Heart right ventricle (tissue), 16 donors: ENCODE data around the gene SYT14. TPM values are rescaled to one million over a fixed set of nuclear protein-coding genes. Genes with fewer than 3 reads are reported as not detected.

ENCODE experiments used
- ATAC-seq, 8 donors: fragments of 200-7000 bp; cut with Tn5 transposase; one replicate each; pipeline ENCODE4 v1.9.1; 2020; ENCODE audit warnings: mild to moderate bottlenecking in 8 of 8, moderate library complexity in 8 of 8, moderate number of reproducible peaks in 1 of 8
- DNase-seq, 2 donors: peaks; one replicate each; pipeline ENCODE4 v3.0.0-alpha.2; 2020
- H3K27ac ChIP-seq, 10 donors: fragments of 200-600 bp; sonication (generic) in 2 of 10; one replicate each; pipeline versions ENCODE4 v1.5.0 to v1.8.0; 2020 to 2022; ENCODE audit warnings: mild to moderate bottlenecking in 3 of 10
- H3K27me3 ChIP-seq, 7 donors: fragments of 200-600 bp; one replicate each; pipeline ENCODE4 v1.8.0; 2021 to 2022; ENCODE audit warnings: mild to moderate bottlenecking in 2 of 7
- H3K36me3 ChIP-seq, 9 donors: fragments of 200-600 bp; sonication (generic) in 1 of 9; one replicate each; pipeline versions ENCODE4 v1.5.0 to v1.8.0; 2020 to 2022; ENCODE audit warnings: mild to moderate bottlenecking in 2 of 9
- H3K4me1 ChIP-seq, 9 donors: fragments of 200-600 bp; sonication (generic) in 1 of 9; one replicate each; pipeline versions ENCODE4 v1.5.0 to v1.8.0; 2020 to 2022; ENCODE audit warnings: mild to moderate bottlenecking in 4 of 9
- H3K4me3 ChIP-seq, 10 donors: fragments of 200-600 bp; sonication (generic) in 2 of 10; one replicate each; pipeline versions ENCODE4 v1.5.0 to v1.8.0; 2020 to 2022; ENCODE audit warnings: mild to moderate bottlenecking in 7 of 10, moderate library complexity in 2 of 10
- H3K9me3 ChIP-seq, 11 donors: fragments of 200-600 bp in 10 of 11; sonication (generic) in 2 of 11; one replicate each; pipeline versions ENCODE4 v1.5.0 to v1.8.0; 2013 to 2022; ENCODE audit warnings: mild to moderate bottlenecking in 2 of 11, control low read depth in 1 of 11, moderate library complexity in 1 of 11
- WGBS, 2 donors: extraction: QIAGEN DNeasy Blood & Tissue Kit; methylation state at CpG; one replicate each; pipeline ENCODE4 v1.1.7; 2013; ENCODE audit warnings: inconsistent platforms in 1 of 2; 5-methylcytosine and 5-hydroxymethylcytosine counted together
- intact Hi-C, 10 donors: fragments of 100-400 bp; cut with DNase I; formaldehyde crosslinking; loops; one replicate each; pipeline versions ENCODE4 v1.11.1 to v1.14.2; 2022
- polyA plus RNA-seq, 2 donors: library from polyadenylated mRNA; stranded (reverse); fragments of 200-250 nt; gene quantifications; one replicate each; pipeline ENCODE4 v1.2.3, GENCODE V29; 2013
- total RNA-seq, 10 donors: library from RNA; stranded (reverse); fragmentation: NEBNext Ultra II Directional in 3 of 10; extraction: Animal tissue kit (Norgen Biotek cat#: 25700) in 3 of 10; gene quantifications; one replicate each; pipeline versions ENCODE4 v1.2.1 to v1.2.4, GENCODE V29; 2021 to 2023
- TF ChIP-seq, protein P1 (sequence below), 9 donors: fragments of 200-600 bp; sonication (generic) in 2 of 9; IDR thresholded peaks; one replicate each; pipeline versions ENCODE4 v1.5.0 to v1.8.0; 2021 to 2022; ENCODE audit warnings: antibody characterized with exemption in 9 of 9, mild to moderate bottlenecking in 5 of 9, moderate library complexity in 1 of 9
- donor health status: Arrhythmogenic right ventricular cardiomyopathy.
- donor health status: ischemic (EF 13 %, LVEDD 7.1; RV severe dilation, severe dysfunction).
- donor health status: healthy with polysubstance abuse.
- donor health status: DM: no; HTN: yes; CAD: no.
- donor health status: DM: no; HTN: no; CAD: no.
- donor health status: ischemic (EF 25% LVEDD 6.9; RV normal size, moderate dysfunction).
- donor health status: ischemic (EF 25% LVEDD 5.7; RV mildly dilated, moderate dysfunction).
- donor health status: healthy.
- donor health status: DM: yes; HTN: yes; CAD: no.
- donor health status: Ischemic cardiomyopathy.
- donor health status: ischemic (EF 35%, LVEDD 5.7; RV mildly dilated, moderate dysfunction).
- donor health status: nonischemic (EF 11% LVEDD 7.7; RV severe dilation, severe dysfunction).
- donor health status: DM: yes; HTN: yes; CAD: no.
- donor health status: PGD.
- donor health status: ischemic (EF 29% LVEDD 5.4; RV normal size, mild dysfunction).
- donor health status: nonischemic (EF 23%, LVEDD 6.1; RV moderate dilation, normal function).

Gene SYT14
- total and polyA plus RNA-seq, 12 donors: 0.06 TPM; not detected in 11

DNA sequence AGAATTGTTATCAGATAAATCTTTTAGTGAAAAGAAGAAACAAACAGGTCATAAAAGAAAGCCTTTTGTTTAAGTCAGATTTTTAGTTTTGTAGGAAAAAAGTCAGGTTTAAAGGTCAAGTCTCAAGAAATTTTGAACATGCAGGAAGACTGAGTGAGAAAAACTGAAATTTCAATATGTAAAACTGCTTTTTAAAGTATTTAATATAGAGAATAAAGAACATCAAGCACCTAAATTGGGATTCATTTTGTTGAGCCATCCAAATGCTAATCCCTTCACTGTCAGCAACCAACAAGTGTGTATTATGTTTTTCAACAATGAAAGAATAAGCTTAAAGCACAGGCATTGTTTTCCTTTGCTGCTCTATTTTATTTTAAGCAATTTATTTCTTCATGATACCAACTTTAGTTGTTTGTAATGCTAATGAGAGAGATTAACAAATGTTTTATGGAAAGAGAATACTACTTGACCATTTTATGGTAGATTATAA lies 179.7 kb downstream of the SYT14 start:
- TF ChIP-seq, protein P1, sequence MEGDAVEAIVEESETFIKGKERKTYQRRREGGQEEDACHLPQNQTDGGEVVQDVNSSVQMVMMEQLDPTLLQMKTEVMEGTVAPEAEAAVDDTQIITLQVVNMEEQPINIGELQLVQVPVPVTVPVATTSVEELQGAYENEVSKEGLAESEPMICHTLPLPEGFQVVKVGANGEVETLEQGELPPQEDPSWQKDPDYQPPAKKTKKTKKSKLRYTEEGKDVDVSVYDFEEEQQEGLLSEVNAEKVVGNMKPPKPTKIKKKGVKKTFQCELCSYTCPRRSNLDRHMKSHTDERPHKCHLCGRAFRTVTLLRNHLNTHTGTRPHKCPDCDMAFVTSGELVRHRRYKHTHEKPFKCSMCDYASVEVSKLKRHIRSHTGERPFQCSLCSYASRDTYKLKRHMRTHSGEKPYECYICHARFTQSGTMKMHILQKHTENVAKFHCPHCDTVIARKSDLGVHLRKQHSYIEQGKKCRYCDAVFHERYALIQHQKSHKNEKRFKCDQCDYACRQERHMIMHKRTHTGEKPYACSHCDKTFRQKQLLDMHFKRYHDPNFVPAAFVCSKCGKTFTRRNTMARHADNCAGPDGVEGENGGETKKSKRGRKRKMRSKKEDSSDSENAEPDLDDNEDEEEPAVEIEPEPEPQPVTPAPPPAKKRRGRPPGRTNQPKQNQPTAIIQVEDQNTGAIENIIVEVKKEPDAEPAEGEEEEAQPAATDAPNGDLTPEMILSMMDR (IDR thresholded peaks at IDR 0.05): no peak
- Histone ChIP-seq H3K36me3 (no peaks in the 10 kb centered on the region), H3K9me3 (peaks cover 0 to 4% (median 0%) of the 10 kb centered on the region in 11 donors), H3K27ac (no peak overlapping the region), H3K4me1 (no peaks in the 10 kb centered on the region), H3K4me3 (no peak overlapping the region), H3K27me3 (peaks cover 0 to 5% (median 0%) of the 10 kb centered on the region in 7 donors)
- no peak for ATAC-seq
- no peak for DNase-seq
- intact Hi-C loops: no loop called here

DNA sequence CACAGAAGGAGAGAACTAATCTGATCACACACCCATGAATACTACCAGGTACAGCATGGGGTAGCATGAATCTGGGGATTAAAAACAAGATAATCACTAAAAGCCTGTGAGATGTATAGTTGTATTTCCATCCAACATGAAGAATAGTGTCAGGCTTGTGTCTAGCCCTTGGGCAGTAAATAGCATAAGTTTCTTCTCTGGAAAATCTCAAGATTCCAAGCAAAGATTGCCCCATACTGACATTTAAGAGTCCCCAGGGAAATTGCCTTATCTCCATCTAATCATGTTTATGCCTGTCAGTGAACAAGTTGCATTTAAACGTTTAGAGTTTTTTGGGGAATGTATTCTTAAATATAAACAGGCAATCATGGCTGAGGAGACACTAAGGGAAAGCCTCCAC lies 185.4 kb downstream of the SYT14 start:
- WGBS, 2 donors: 16 to 26% methylated on average over 1 of the region's 1 CpG
- DNase-seq (no peak), ATAC-seq (no peak)
- no peaks in the 10 kb centered on the region for H3K36me3 ChIP-seq
- no peaks in the 10 kb centered on the region for H3K4me1 ChIP-seq
- TF ChIP-seq, protein P1 (IDR thresholded peaks at IDR 0.05): no peak
- no peak overlapping the region for H3K4me3 ChIP-seq
- no peak overlapping the region for H3K27ac ChIP-seq
- peaks cover 0 to 23% (median 9%) of the 10 kb centered on the region in 7 donors for H3K27me3 ChIP-seq
- intact Hi-C loops: no loop called here
- no peaks in the 10 kb centered on the region for H3K9me3 ChIP-seq

DNA sequence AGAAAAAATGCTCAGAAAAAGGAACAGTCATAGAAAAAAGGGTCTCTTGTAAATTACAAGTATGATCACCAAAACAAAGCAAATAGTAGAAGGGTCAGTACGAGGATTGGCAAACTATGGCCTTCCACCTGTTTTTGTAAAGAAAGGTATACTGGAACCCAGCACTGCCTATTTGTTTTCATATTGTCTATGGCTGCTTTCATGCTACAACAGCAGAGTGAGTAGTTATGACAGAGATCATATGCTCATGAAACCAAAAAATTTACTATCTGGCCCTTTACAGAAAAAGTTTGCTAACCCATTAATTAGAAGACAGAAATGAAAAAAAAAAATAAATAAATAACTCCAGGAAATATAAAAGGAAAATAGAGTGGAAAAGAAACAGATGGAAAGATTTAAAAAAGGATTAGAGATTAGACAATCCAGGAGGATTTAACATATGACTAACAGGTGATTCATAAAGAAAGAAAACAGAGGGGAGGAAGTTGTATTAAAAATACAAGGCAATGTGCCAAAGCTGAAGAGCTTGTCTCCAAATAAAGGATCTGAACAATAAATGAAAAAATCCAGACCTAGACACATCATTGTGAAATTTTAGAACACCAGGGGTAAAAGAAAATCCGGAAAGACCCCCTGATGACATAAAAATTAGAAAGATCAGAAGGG lies 186.0 kb downstream of the SYT14 start:
- 69 to 72% methylated on average over 2 of the region's 2 CpGs for WGBS, 2 donors
- H3K4me1 ChIP-seq: no peaks in the 10 kb centered on the region
- no peak overlapping the region for H3K27ac ChIP-seq
- no peaks in the 10 kb centered on the region for H3K9me3 ChIP-seq
- intact Hi-C loops: no loop called here
- DNase-seq (no peak), ATAC-seq (no peak)
- no peak overlapping the region for H3K4me3 ChIP-seq
- no peaks in the 10 kb centered on the region for H3K36me3 ChIP-seq
- TF ChIP-seq, protein P1 (IDR thresholded peaks at IDR 0.05): no peak
- peaks cover 0 to 23% (median 9%) of the 10 kb centered on the region in 7 donors for H3K27me3 ChIP-seq

DNA sequence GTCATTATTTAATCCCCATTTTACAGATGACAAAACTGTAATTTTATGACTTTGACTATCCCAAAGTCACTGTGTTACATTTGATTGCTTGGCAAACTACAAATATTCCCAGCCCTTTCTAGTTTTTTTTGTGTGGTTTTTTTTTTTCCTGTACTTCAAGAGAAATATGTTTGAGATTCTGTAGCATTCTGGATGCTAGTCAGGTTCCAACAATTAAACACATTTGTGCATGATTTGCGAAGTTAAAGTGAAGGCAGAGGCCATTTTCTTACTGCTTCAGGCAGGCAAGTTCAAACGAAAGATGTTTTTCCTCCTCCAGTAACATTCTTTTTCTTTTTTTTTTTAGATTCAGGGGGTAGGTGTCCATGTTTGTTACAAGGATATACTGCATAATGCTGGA lies 186.7 kb downstream of the SYT14 start:
- Histone ChIP-seq H3K27ac (no peak overlapping the region), H3K9me3 (no peaks in the 10 kb centered on the region), H3K27me3 (peaks cover 0 to 23% (median 9%) of the 10 kb centered on the region in 7 donors), H3K4me1 (no peaks in the 10 kb centered on the region), H3K4me3 (no peak overlapping the region), H3K36me3 (no peaks in the 10 kb centered on the region)
- WGBS, 2 donors: 69% methylated on average over 2 of the region's 2 CpGs
- TF ChIP-seq, protein P1 (IDR thresholded peaks at IDR 0.05): no peak
- ATAC-seq (no peak), DNase-seq (no peak)
- intact Hi-C loops: no loop called here
